Immature natural killer cell (primary cell): ENCODE results near the gene RPL27. TPM values are rescaled to one million over a fixed set of nuclear protein-coding genes. Genes with fewer than 3 reads are reported as not detected.
"Not testable (repeated sequence)": the region's sequence is repeated elsewhere in the genome, so short reads cannot be mapped to it uniquely, and the experiment has no call there.

ENCODE experiments used
- DNase-seq, 3 donors: peaks; one replicate each; pipeline ENCODE4 v3.0.0; 2022; ENCODE audit warnings: mixed read lengths in 1 of 3
- H3K27ac Mint-ChIP-seq, 6 donors: one replicate each; pipeline ENCODE4 v1.8.0; 2020; ENCODE audit warnings: mixed read lengths in 6 of 6, mild to moderate bottlenecking in 5 of 6, inconsistent platforms in 4 of 6, moderate library complexity in 3 of 6
- H3K27me3 Mint-ChIP-seq, 3 donors: one replicate each; pipeline ENCODE4 v1.8.0; 2020 to 2021; ENCODE audit warnings: low read depth in 3 of 3, mild to moderate bottlenecking in 3 of 3, mixed read lengths in 3 of 3, moderate library complexity in 3 of 3, inconsistent platforms in 1 of 3
- H3K36me3 Mint-ChIP-seq, 3 donors: one replicate each; pipeline ENCODE4 v1.8.0; 2020; ENCODE audit warnings: mixed read lengths in 3 of 3, inconsistent platforms in 2 of 3, mild to moderate bottlenecking in 2 of 3
- H3K4me1 Mint-ChIP-seq, 2 donors: one replicate each; pipeline ENCODE4 v1.8.0; 2020; ENCODE audit warnings: inconsistent platforms in 2 of 2, mild to moderate bottlenecking in 2 of 2, mixed read lengths in 2 of 2, moderate library complexity in 1 of 2
- H3K4me3 Mint-ChIP-seq, 5 donors: one replicate each; pipeline ENCODE4 v1.8.0; 2020; ENCODE audit warnings: mild to moderate bottlenecking in 5 of 5, mixed read lengths in 5 of 5, inconsistent platforms in 3 of 5, moderate library complexity in 3 of 5
- H3K9me3 Mint-ChIP-seq, 6 donors: one replicate each; pipeline ENCODE4 v1.8.0; 2020; ENCODE audit warnings: mild to moderate bottlenecking in 6 of 6, mixed read lengths in 6 of 6, inconsistent platforms in 4 of 6, moderate library complexity in 3 of 6
- polyA plus RNA-seq, 3 donors: library from polyadenylated mRNA; unstranded; fragments of 300-500 nt; fragmentation: Illumina TruSeq; gene quantifications; one replicate each; pipeline ENCODE4 v1.2.3, GENCODE V29; 2021

RPL27 gene
- polyA plus RNA-seq, 3 donors from 2014 or later, result 807 to 2,182 (median 1,177) TPM

DNA sequence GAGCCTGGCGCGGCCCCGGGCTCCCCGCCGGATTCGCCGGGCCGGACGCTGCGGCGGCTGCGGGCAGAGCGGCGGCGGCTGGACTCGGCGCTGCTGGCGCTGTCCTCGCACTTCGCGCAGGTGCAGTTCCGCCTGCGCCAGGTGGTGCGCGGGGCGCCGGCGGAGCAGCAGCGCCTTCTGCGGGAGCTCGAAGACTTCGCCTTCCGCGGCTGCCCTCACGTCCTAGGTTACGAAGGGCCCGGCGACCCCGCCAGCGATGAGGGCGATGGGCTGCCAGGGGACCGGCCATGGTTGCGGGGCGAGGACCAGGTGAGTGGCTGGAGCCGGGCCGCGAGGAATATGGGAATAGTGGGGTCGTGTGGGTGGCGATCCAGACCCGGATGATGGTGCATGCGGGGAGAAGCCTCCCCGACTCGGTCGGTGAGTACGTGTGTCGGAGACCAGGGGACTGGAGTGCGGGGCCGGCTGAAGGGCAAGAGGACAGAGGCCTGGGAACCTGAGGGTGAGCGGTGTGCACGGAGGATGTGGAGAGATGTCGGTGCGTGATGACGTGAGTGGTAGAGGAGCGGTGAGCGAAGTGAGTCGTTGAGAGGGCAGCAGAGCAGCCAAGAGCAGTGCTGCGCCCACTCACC, 17.3 kb upstream of the RPL27 start:
- Mint-ChIP-seq H3K27ac (peak overlapping the region; percentile 80 to 96 (median 91)), H3K4me3 (peak overlapping the region; percentile 90 to 97 (median 94)), H3K36me3 (peaks cover 0 to 4% (median 3%) of the 10 kb centered on the region in 3 donors), H3K4me1 (peaks cover 31 to 41% of the 10 kb centered on the region in 2 donors), H3K27me3 (peaks cover 12 to 20% (median 13%) of the 10 kb centered on the region in 3 donors), H3K9me3 (no peaks in the 10 kb centered on the region)
- DNase-seq, result peak; percentile 40 to 72 (median 45)

DNA sequence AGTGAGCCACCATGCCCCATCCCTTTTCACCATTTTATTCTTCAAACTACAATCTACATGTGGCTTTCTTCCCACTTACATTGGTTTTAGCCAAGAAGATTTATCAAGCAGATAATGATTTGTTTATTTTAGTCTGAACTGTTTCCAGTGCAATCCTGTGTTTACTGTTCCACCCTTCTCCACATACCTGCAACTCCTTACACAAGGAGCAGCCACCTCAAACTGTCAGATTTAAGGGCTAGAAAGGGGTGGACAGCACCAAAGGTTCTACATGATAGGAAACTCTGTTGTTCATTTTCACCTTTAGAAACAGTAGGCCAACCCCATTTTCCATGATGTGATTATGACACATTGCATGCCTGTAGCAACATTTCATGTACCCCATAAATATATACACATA, 16.0 kb upstream of the RPL27 start:
- Mint-ChIP-seq H3K27me3 (peaks cover 11 to 20% (median 12%) of the 10 kb centered on the region in 3 donors), H3K36me3 (peaks cover 0 to 4% (median 3%) of the 10 kb centered on the region in 3 donors), H3K9me3 (no peaks in the 10 kb centered on the region), H3K27ac (peak overlapping the region in 5 of 6 donors; percentile 17 to 78 (median 69)), H3K4me3 (peak overlapping the region; percentile 60 to 97 (median 94)), H3K4me1 (peaks cover 31 to 41% of the 10 kb centered on the region in 2 donors)
- DNase-seq, result no peak

GRCh38 chr17:42985225-42985624, 13.0 kb upstream of the RPL27 start:
- no peak for DNase-seq

GRCh38 chr17:42989141-42989540, 9.1 kb upstream of the RPL27 start:
- DNase-seq, result no peak
- H3K9me3 Mint-ChIP-seq, result no peaks in the 10 kb centered on the region
- H3K27me3 Mint-ChIP-seq, result peaks cover 0 to 1% (median 0%) of the 10 kb centered on the region in 3 donors
- peaks cover 2 to 5% of the 10 kb centered on the region in 2 donors for H3K4me1 Mint-ChIP-seq
- no peak overlapping the region for H3K4me3 Mint-ChIP-seq
- peak overlapping the region in 1 of 6 donors; percentile 12 for H3K27ac Mint-ChIP-seq
- peaks cover 11 to 43% (median 21%) of the 10 kb centered on the region in 3 donors for H3K36me3 Mint-ChIP-seq

More at GRCh38 chr17:42985225-42985624, 13.0 kb upstream of the RPL27 start:
- Mint-ChIP-seq H3K27me3 (peaks cover 6 to 12% (median 7%) of the 10 kb centered on the region in 3 donors), H3K36me3 (peaks cover 9 to 24% (median 13%) of the 10 kb centered on the region in 3 donors), H3K4me3 (no peak overlapping the region), H3K4me1 (peaks cover 21 to 27% of the 10 kb centered on the region in 2 donors), H3K9me3 (no peaks in the 10 kb centered on the region), H3K27ac (no peak overlapping the region)

- Mint-ChIP-seq H3K4me1 (peaks cover 2 to 4% of the 10 kb centered on the region in 2 donors), H3K27ac (no peak overlapping the region), H3K4me3 (no peak overlapping the region), H3K36me3 (peaks cover 11 to 40% (median 21%) of the 10 kb centered on the region in 3 donors), H3K27me3 (peaks cover 0 to 1% (median 0%) of the 10 kb centered on the region in 3 donors), H3K9me3 (no peaks in the 10 kb centered on the region)
- no peak for DNase-seq
These were observed 8.2 kb upstream of the RPL27 start for GRCh38 chr17:42989726-42990652.

- Mint-ChIP-seq H3K36me3 (peaks cover 11 to 40% (median 21%) of the 10 kb centered on the region in 3 donors), H3K4me1 (no peaks in the 10 kb centered on the region), H3K9me3 (no peaks in the 10 kb centered on the region), H3K27ac (no peak overlapping the region), H3K4me3 (no peak overlapping the region), H3K27me3 (peaks cover 0 to 1% (median 0%) of the 10 kb centered on the region in 3 donors)
- DNase-seq, result no peak
These were observed 6.7 kb upstream of the RPL27 start for GRCh38 chr17:42991471-42991870.

DNA sequence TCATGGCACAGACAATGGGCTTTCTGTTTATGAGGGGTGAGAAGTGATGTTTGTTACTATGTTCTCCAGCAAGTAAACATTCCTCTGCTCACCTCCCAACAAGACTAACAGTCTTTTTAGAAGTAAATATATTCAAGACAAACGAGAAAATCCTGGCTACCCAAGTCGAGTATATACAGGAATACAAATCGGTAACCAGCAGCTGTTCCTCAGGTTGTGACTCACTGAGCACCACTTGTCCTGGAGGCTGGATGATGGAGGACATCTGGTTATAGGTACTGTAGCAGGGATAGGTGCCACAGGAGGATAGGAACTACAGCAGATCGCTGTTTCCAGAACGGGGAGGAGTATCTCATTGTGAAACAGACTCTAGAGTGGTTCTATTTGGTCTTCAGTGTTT, 5.3 kb upstream of the RPL27 start:
- no peaks in the 10 kb centered on the region for H3K9me3 Mint-ChIP-seq
- H3K36me3 Mint-ChIP-seq, result peaks cover 11 to 35% (median 21%) of the 10 kb centered on the region in 3 donors
- H3K27ac Mint-ChIP-seq, result peak overlapping the region in 2 of 6 donors; percentile 17 to 48
- peaks cover 0 to 2% (median 0%) of the 10 kb centered on the region in 3 donors for H3K27me3 Mint-ChIP-seq
- no peak overlapping the region for H3K4me3 Mint-ChIP-seq
- peaks cover 5 to 7% of the 10 kb centered on the region in 2 donors for H3K4me1 Mint-ChIP-seq
- no peak for DNase-seq

GRCh38 chr17:42993913-42994312, 4.3 kb upstream of the RPL27 start:
- H3K27me3 Mint-ChIP-seq, DNase-seq, H3K4me3 Mint-ChIP-seq, H3K9me3 Mint-ChIP-seq: not testable (repeated sequence)
- peaks cover 9 to 30% (median 20%) of the 10 kb centered on the region in 3 donors for H3K36me3 Mint-ChIP-seq
- H3K4me1 Mint-ChIP-seq, result peaks cover 14 to 17% of the 10 kb centered on the region in 2 donors
- H3K27ac Mint-ChIP-seq, result peak overlapping the region in 4 of 6 donors; percentile 19 to 69 (median 39)

DNA sequence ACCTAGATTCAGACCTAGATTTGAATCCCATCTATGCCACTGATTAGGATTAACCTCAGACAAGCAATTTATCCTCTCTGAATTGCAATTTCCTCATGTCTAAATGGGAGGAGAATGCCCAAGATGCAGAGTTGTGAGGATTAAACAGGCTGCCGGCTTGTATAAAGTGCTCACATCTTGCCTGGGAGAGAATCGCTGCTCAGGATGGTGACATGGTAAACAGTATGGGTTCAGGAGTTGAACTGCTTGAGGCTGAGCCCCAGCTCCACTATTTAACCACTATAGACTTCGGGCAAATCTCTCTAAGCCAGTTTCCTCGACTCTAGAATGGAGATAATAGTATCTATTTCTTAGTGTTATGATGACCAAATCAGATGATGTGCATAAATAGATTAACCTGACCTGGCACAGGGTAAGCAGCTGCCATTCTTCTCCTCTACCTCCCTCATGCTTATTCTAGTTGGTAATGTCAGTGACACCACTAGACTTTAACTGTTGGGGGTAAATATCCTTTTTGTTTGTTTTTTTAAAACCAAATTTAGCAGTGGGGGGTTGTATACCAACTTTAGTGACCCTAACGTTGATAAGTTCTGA, 732 bp upstream of the RPL27 start:
- peaks cover 28 to 32% of the 10 kb centered on the region in 2 donors for H3K4me1 Mint-ChIP-seq
- DNase-seq, result no peak
- H3K4me3 Mint-ChIP-seq, result peak overlapping the region; percentile 92 to 99 (median 96)
- H3K36me3 Mint-ChIP-seq, result peaks cover 0 to 18% (median 10%) of the 10 kb centered on the region in 3 donors
- no peaks in the 10 kb centered on the region for H3K9me3 Mint-ChIP-seq
- peaks cover 0 to 11% (median 1%) of the 10 kb centered on the region in 3 donors for H3K27me3 Mint-ChIP-seq
- H3K27ac Mint-ChIP-seq, result peak overlapping the region; percentile 89 to 100 (median 94)

GRCh38 chr17:42999003-42999525, 845 bp downstream of the RPL27 start:
- H3K4me1 Mint-ChIP-seq, result peaks cover 28 to 32% of the 10 kb centered on the region in 2 donors
- no peak for DNase-seq
- peaks cover 0 to 22% (median 7%) of the 10 kb centered on the region in 3 donors for H3K36me3 Mint-ChIP-seq
- peaks cover 0 to 11% (median 1%) of the 10 kb centered on the region in 3 donors for H3K27me3 Mint-ChIP-seq
- peak overlapping the region; percentile 89 to 100 (median 94) for H3K27ac Mint-ChIP-seq
- peak overlapping the region; percentile 92 to 99 (median 96) for H3K4me3 Mint-ChIP-seq
- H3K9me3 Mint-ChIP-seq, result no peaks in the 10 kb centered on the region

DNA sequence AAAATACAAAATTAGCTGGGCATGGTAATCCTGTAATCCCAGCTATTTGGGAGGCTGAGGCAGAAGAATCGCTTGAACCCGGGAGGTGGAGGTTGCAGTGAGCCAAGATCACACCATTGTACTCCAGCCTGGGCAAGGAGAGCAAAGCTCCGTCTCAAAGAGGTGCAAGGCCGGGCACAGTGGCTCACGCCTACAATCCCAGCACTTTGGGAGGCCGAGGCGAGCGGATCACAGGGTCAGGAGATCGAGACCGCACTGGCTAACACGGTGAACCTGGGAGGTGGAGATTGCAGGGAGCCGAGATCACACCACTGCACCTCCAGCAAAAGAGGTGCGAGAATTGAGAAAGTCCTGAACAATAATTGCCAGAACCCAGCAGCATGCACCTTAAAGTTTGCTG, 2.7 kb downstream of the RPL27 start:
- H3K9me3 Mint-ChIP-seq, H3K4me3 Mint-ChIP-seq, DNase-seq: not testable (repeated sequence)
- peaks cover 28 to 32% of the 10 kb centered on the region in 2 donors for H3K4me1 Mint-ChIP-seq
- peak overlapping the region in 3 of 6 donors; percentile 28 to 49 (median 43) for H3K27ac Mint-ChIP-seq
- peaks cover 0 to 22% (median 7%) of the 10 kb centered on the region in 3 donors for H3K36me3 Mint-ChIP-seq
- peaks cover 0 to 11% (median 1%) of the 10 kb centered on the region in 3 donors for H3K27me3 Mint-ChIP-seq

- DNase-seq, result no peak
- peaks cover 26 to 28% of the 10 kb centered on the region in 2 donors for H3K4me1 Mint-ChIP-seq
- peak overlapping the region in 3 of 6 donors; percentile 28 to 51 (median 37) for H3K27ac Mint-ChIP-seq
- no peaks in the 10 kb centered on the region for H3K9me3 Mint-ChIP-seq
- no peak overlapping the region for H3K4me3 Mint-ChIP-seq
- peaks cover 0 to 9% (median 0%) of the 10 kb centered on the region in 3 donors for H3K27me3 Mint-ChIP-seq
- H3K36me3 Mint-ChIP-seq, result peaks cover 0 to 22% (median 7%) of the 10 kb centered on the region in 3 donors
These were observed 5.4 kb downstream of the RPL27 start for GRCh38 chr17:43003542-43004172.
